Upper lobe of left lung (tissue), 6 donors: Measurements from ENCODE around the gene ROR2. TPM values are rescaled to one million over a fixed set of nuclear protein-coding genes. Genes with fewer than 3 reads are reported as not detected.

Source experiments
- ATAC-seq, 2 donors: fragments of 200-7000 bp; cut with Tn5 transposase; one replicate each; pipeline ENCODE4 v1.9.1; 2022; ENCODE audit warnings: mild to moderate bottlenecking in 2 of 2, moderate library complexity in 2 of 2; ENCODE audit not compliant: low FRiP score in 2 of 2
- DNase-seq, 2 donors: peaks; one replicate each; pipeline ENCODE4 v3.0.0-alpha.2; 2019 to 2020
- H3K27ac ChIP-seq, 4 donors: fragments of 200-600 bp; sonication (generic); one replicate each; pipeline ENCODE4 v1.5.1; 2016 to 2019
- H3K27me3 ChIP-seq, 4 donors: fragments of 200-600 bp; sonication (generic); one replicate each; pipeline ENCODE4 v1.5.1; 2017 to 2019
- H3K36me3 ChIP-seq, 4 donors: fragments of 200-600 bp; sonication (generic); one replicate each; pipeline ENCODE4 v1.5.1; 2016 to 2019
- H3K4me1 ChIP-seq, 4 donors: fragments of 200-600 bp; sonication (generic); one replicate each; pipeline ENCODE4 v1.5.1; 2018 to 2019
- H3K4me3 ChIP-seq, 4 donors: fragments of 200-600 bp; sonication (generic); one replicate each; pipeline ENCODE4 v1.5.1; 2017 to 2019; ENCODE audit warnings: mild to moderate bottlenecking in 2 of 4, moderate library complexity in 1 of 4
- H3K9me3 ChIP-seq, 4 donors: fragments of 200-600 bp; sonication (generic); one replicate each; pipeline ENCODE4 v1.5.1; 2018 to 2019
- EP300 ChIP-seq, 4 donors: sonication (generic); formaldehyde crosslinking; IDR thresholded peaks; one replicate each; pipeline ENCODE4 v1.5.1; 2017; ENCODE audit warnings: antibody characterized with exemption in 4 of 4, control low read depth in 2 of 4
- POLR2A ChIP-seq, 4 donors: fragments of 450-650 bp; IDR thresholded peaks; one replicate each; pipeline ENCODE4 v1.5.1; 2016 to 2017; ENCODE audit warnings: antibody characterized with exemption in 4 of 4, mild to moderate bottlenecking in 2 of 4
- POLR2AphosphoS5 ChIP-seq, 2 donors: sonication (generic); formaldehyde crosslinking; IDR thresholded peaks; one replicate each; pipeline ENCODE4 v1.5.1; 2017; ENCODE audit warnings: antibody characterized with exemption in 2 of 2
- WGBS, 2 donors: methylation state at CpG; one replicate each; pipeline ENCODE4 v1.1.5; 2017 to 2018; 5-methylcytosine and 5-hydroxymethylcytosine counted together
- total RNA-seq, 6 donors: library from RNA; depleted of rRNA in 4 of 6; stranded (reverse); fragments of >200 nt in 4 of 6; gene quantifications; one replicate each; pipeline versions ENCODE4 v1.1.0 to v1.2.1, GENCODE V29; 2016 to 2021
- TF ChIP-seq, protein P1 (sequence below), 6 experiments: fragments of 450-650 bp in 4 of 6; fragments of 200-600 bp in 2 of 6; sonication (generic) in 2 of 6; IDR thresholded peaks; one replicate each; pipeline ENCODE4 v1.5.1; 2016 to 2019; ENCODE audit warnings: antibody characterized with exemption in 6 of 6
- donor health status: DM: no; HTN: no; CAD: no; lungs with moderate emphysema.
- donor health status: DM: no; HTN: yes; CAD: no; lungs with severe emphysema.

The ROR2 gene
- total RNA-seq, 6 donors from 2014 or later, result 2.7 to 8.1 (median 3.4) TPM

DNA sequence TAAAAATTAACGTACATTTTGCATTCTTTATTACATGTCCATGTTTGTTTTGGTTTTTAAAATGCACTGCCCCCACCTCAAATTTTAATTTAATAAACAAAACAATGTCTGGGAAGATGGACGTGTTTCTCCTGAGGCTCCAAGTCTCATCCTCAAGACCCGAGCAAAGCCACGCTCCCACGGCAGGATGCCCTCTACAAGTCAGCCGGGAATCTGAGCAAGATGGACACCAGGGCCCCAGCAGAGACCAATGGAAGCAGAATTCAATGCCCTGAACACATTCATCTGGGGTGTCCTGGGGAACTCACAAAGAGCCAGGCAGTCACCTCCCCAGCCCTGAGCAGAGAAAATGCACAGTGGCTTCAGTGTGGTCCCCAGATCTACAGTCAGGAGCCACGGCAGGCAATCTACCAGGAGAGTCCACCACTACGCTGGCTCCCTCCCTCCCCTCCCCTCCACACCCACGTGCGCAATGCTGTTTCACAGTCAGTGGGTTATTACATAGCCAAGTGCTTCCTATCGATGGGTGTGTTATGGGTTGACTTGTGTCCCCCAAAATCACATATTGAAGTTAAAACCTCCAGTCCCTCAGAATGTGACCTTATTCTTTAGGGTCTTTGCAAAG, 129.8 kb downstream of the ROR2 start:
- no peaks in the 10 kb centered on the region for H3K36me3 ChIP-seq
- ATAC-seq (no peak), DNase-seq (no peak)
- H3K27ac ChIP-seq, result no peak overlapping the region
- WGBS, 2 donors, result 79 to 81% methylated on average over 9 to 11 of the region's 11 CpGs
- H3K4me3 ChIP-seq, result no peak overlapping the region
- no peaks in the 10 kb centered on the region for H3K27me3 ChIP-seq
- H3K9me3 ChIP-seq, result no peaks in the 10 kb centered on the region
- TF ChIP-seq, protein P1, sequence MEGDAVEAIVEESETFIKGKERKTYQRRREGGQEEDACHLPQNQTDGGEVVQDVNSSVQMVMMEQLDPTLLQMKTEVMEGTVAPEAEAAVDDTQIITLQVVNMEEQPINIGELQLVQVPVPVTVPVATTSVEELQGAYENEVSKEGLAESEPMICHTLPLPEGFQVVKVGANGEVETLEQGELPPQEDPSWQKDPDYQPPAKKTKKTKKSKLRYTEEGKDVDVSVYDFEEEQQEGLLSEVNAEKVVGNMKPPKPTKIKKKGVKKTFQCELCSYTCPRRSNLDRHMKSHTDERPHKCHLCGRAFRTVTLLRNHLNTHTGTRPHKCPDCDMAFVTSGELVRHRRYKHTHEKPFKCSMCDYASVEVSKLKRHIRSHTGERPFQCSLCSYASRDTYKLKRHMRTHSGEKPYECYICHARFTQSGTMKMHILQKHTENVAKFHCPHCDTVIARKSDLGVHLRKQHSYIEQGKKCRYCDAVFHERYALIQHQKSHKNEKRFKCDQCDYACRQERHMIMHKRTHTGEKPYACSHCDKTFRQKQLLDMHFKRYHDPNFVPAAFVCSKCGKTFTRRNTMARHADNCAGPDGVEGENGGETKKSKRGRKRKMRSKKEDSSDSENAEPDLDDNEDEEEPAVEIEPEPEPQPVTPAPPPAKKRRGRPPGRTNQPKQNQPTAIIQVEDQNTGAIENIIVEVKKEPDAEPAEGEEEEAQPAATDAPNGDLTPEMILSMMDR (IDR thresholded peaks at IDR 0.05), result no peak
- TF ChIP-seq POLR2AphosphoS5 (IDR thresholded peaks at IDR 0.05) (no peak), POLR2A (IDR thresholded peaks at IDR 0.05) (no peak), EP300 (IDR thresholded peaks at IDR 0.05) (no peak)
- H3K4me1 ChIP-seq, result peaks cover 0 to 10% (median 3%) of the 10 kb centered on the region in 4 donors

DNA sequence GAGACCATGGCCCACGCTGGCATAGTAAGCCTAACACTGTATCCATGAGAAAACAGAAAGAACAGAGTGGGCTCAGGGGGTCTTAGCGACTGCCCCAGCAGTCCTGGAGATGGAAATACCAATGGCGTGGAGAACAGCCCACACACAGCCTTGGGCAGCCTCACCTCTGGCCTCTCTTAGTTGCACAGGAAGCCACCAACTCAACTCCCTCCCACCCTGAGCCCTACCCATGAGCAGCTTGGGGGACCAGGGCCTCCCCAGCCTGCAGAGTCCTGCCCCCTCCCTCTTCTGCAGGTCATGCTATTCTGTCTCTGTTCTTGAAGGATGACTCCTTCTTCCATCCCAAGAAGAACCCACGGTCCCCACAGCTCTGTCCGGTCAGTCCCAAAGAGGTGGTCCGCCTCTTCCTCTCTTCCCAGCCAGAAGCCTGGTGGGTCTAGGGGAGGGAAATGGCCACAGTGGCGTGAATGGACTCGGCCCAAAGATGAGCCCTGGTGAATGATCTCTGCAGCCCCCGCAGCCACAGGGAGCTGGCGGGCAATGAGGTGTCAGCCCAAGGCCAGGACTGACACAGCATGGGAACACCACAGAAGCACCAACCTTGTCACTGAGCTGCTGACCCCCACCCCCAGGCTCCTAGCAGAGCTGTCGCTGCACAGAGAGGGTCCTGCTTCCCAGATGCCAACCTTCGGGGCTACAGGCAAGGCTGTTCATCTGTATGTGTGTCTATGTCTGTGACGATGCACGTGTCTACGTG, 131.2 kb downstream of the ROR2 start:
- WGBS, 2 donors, result 86 to 90% methylated on average over 8 to 15 of the region's 15 CpGs
- Histone ChIP-seq H3K9me3 (no peaks in the 10 kb centered on the region), H3K36me3 (no peaks in the 10 kb centered on the region), H3K4me3 (no peak overlapping the region), H3K4me1 (peaks cover 0 to 10% (median 3%) of the 10 kb centered on the region in 4 donors), H3K27me3 (no peaks in the 10 kb centered on the region), H3K27ac (peak overlapping the region in 1 of 4 donors; percentile 59)
- ATAC-seq (peak in 1 of 2 donors; percentile 12), DNase-seq (no peak)
- TF ChIP-seq, protein P1 (IDR thresholded peaks at IDR 0.05), result no peak
- TF ChIP-seq POLR2AphosphoS5 (IDR thresholded peaks at IDR 0.05) (no peak), EP300 (IDR thresholded peaks at IDR 0.05) (no peak), POLR2A (IDR thresholded peaks at IDR 0.05) (no peak)

DNA sequence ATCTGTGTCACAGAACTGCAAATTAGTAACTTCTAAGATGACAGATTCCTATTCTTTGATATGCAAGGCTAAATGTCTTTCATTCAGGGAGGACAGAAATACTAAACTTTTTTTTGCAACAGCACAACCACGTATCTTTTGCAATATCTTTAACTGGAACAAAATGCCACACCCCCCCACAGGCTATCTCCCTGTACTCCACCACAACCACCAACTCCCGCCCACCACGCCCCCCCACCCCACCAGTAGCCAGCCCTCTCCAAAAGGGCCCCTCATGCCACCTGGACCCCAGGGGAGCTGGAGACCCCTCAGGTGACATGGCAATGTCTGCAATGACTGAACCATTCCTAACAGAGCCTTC, 131.8 kb downstream of the ROR2 start:
- peak overlapping the region in 1 of 4 donors; percentile 59 for H3K27ac ChIP-seq
- ATAC-seq (peak in 1 of 2 donors; percentile 4), DNase-seq (no peak)
- no peaks in the 10 kb centered on the region for H3K9me3 ChIP-seq
- peaks cover 0 to 10% (median 3%) of the 10 kb centered on the region in 4 donors for H3K4me1 ChIP-seq
- no peaks in the 10 kb centered on the region for H3K36me3 ChIP-seq
- WGBS, 2 donors, result 30 to 42% methylated on average over 3 of the region's 3 CpGs
- no peaks in the 10 kb centered on the region for H3K27me3 ChIP-seq
- peak overlapping the region in 1 of 4 donors; percentile 10 for H3K4me3 ChIP-seq
- TF ChIP-seq, protein P1 (IDR thresholded peaks at IDR 0.05), result no peak
- TF ChIP-seq EP300 (IDR thresholded peaks at IDR 0.05), result no peak
- TF ChIP-seq POLR2AphosphoS5 (IDR thresholded peaks at IDR 0.05), result no peak
- no peak for TF ChIP-seq POLR2A (IDR thresholded peaks at IDR 0.05)

DNA sequence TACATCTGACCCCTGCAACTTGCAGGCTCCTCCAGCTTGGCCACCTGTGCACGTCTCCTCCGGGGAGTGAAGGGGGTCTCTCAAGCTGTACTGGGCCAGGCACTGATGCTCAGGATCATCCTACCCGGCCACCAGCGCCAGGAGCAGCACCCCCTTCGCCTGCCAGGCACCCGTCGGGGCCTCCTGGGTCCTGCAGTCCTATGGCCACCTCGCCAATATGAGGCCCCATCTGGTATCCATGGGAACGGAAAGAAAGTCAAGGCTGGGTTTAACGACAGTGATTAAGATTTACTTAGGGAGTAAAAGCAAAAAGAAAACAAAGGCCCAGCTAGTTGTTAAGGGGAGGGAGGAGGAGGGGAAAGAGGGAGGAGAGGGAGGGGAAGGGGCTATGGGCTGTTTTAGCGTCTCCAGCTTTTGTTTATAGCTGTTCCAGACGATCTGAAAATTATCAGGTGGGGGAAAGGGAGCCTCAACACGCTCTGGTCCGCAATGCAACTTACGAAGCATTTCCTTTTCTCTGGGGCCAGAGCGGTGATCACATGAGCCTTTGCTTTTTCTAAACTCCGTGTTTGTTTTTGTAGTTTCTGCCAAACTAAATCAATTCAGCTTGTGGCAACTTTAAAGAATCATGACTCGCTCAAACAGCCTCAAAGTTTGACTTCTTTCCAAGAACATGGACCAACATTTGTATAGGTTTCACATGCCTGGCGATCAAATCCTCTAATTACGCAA, 132.4 kb downstream of the ROR2 start:
- 23 to 46% methylated on average over 16 to 20 of the region's 20 CpGs for WGBS, 2 donors
- H3K4me1 ChIP-seq, result peaks cover 0 to 10% (median 3%) of the 10 kb centered on the region in 4 donors

More for the DNA sequence above, 132.4 kb downstream of the ROR2 start:
- H3K27me3 ChIP-seq, result no peaks in the 10 kb centered on the region
- peak overlapping the region in 1 of 4 donors; percentile 10 for H3K4me3 ChIP-seq
- no peak for ATAC-seq
- TF ChIP-seq EP300 (IDR thresholded peaks at IDR 0.05) (no peak), POLR2AphosphoS5 (IDR thresholded peaks at IDR 0.05) (no peak), POLR2A (IDR thresholded peaks at IDR 0.05) (no peak)
- TF ChIP-seq, protein P1 (IDR thresholded peaks at IDR 0.05), result no peak
- H3K27ac ChIP-seq, result peak overlapping the region in 3 of 4 donors; percentile 40 to 74 (median 59)
- no peaks in the 10 kb centered on the region for H3K36me3 ChIP-seq
- DNase-seq, result no peak
- no peaks in the 10 kb centered on the region for H3K9me3 ChIP-seq
